NCI-H510A treated with DMSO at 0.1 percent for 48 hours (cell line): Measurements from ENCODE around the gene IGFBP1.
"Not testable (repeated sequence)": the region's sequence is repeated elsewhere in the genome, so short reads cannot be mapped to it uniquely, and the experiment has no call there.

Experiments used
- DNase-seq: peaks from one replicate; lab custom pipeline; 2025; lab: John Stamatoyannopoulos, UW

The IGFBP1 gene

GRCh38 chr7:45888185-45888992 lies at the start of gene IGFBP1:
Gene IGFBP1 (plus strand): TSS chr7:45888488. CDS start chr7:45888653, 165 bp downstream.
- no peak for DNase-seq

- DNase-seq: not testable (repeated sequence)
Observed at GRCh38 chr7:45838852-45839251, 49.4 kb upstream of the IGFBP1 start.

GRCh38 chr7:45841926-45842717 lies 46.2 kb upstream of the IGFBP1 start:
- not testable (repeated sequence) for DNase-seq

- not testable (repeated sequence) for DNase-seq
Observed at GRCh38 chr7:45846536-45846935, 41.8 kb upstream of the IGFBP1 start.

GRCh38 chr7:45848734-45849133 lies 39.6 kb upstream of the IGFBP1 start:
- not testable (repeated sequence) for DNase-seq

- not testable (repeated sequence) for DNase-seq
Observed at GRCh38 chr7:45852984-45853383, 35.3 kb upstream of the IGFBP1 start.

GRCh38 chr7:45853491-45853890 lies 34.8 kb upstream of the IGFBP1 start:
- not testable (repeated sequence) for DNase-seq

- DNase-seq: not testable (repeated sequence)
Observed at GRCh38 chr7:45855680-45856079, 32.6 kb upstream of the IGFBP1 start.

- DNase-seq: not testable (repeated sequence)
Observed at GRCh38 chr7:45856888-45857287, 31.4 kb upstream of the IGFBP1 start.

- DNase-seq: no peak
Observed at GRCh38 chr7:45863715-45864114, 24.6 kb upstream of the IGFBP1 start.

- DNase-seq: no peak
Observed at GRCh38 chr7:45865594-45866410, 22.5 kb upstream of the IGFBP1 start.

- no peak for DNase-seq
Observed at GRCh38 chr7:45867471-45867870, 20.8 kb upstream of the IGFBP1 start.

GRCh38 chr7:45869426-45869825 lies 18.9 kb upstream of the IGFBP1 start:
- no peak for DNase-seq

- DNase-seq: no peak
Observed at GRCh38 chr7:45872116-45873034, 15.9 kb upstream of the IGFBP1 start.

GRCh38 chr7:45873035-45873354 lies 15.3 kb upstream of the IGFBP1 start, which contains the start of gene CCDC201:
Gene CCDC201 (minus strand): TSS chr7:45873082. CDS start chr7:45873007, 75 bp downstream.
- no peak for DNase-seq

- no peak for DNase-seq
Observed at GRCh38 chr7:45873355-45873754, 14.9 kb upstream of the IGFBP1 start.

- DNase-seq: no peak
Observed at GRCh38 chr7:45874408-45875131, 13.7 kb upstream of the IGFBP1 start.

- no peak for DNase-seq
Observed at GRCh38 chr7:45876519-45876918, 11.8 kb upstream of the IGFBP1 start.

- DNase-seq: no peak
Observed at GRCh38 chr7:45878457-45879144, 9.7 kb upstream of the IGFBP1 start.

- no peak for DNase-seq
Observed at GRCh38 chr7:45880433-45880860, 7.8 kb upstream of the IGFBP1 start.
